Cardiac muscle cell (in vitro differentiated cells and primary cell): ENCODE results near the gene RNLS. TPM values are rescaled to one million over a fixed set of nuclear protein-coding genes. Genes with fewer than 3 reads are reported as not detected.
A peak's percentile ranks its signal among the peaks of the same experiment; 100 is the strongest.

ENCODE experiments used
- DNase-seq, 2 donors: peaks; one replicate each; pipeline versions ENCODE4 v3.0.0 to v3.0.0-alpha.2; 2010 to 2017; ENCODE audit warnings: low read depth in 1 of 2, low spot score in 1 of 2
- H3K27ac ChIP-seq: fragments of 200-600 bp; sonication (generic); 2 replicates; pipeline ENCODE4 v1.5.1; 2016
- H3K27me3 ChIP-seq: fragments of 200-600 bp; sonication (generic); 2 replicates; pipeline ENCODE4 v1.6.0; 2016; ENCODE audit warnings: control low read depth
- H3K36me3 ChIP-seq: fragments of 200-600 bp; sonication (generic); 2 replicates; pipeline ENCODE4 v1.5.1; 2016; ENCODE audit warnings: control low read depth
- H3K4me1 ChIP-seq: fragments of 200-600 bp; sonication (generic); 2 replicates; pipeline ENCODE4 v1.8.1; 2017; ENCODE audit warnings: low read depth, mild to moderate bottlenecking, mixed run types
- H3K4me3 ChIP-seq: fragments of 200-600 bp; sonication (generic); 2 replicates; pipeline ENCODE4 v1.5.1; 2016; ENCODE audit warnings: mild to moderate bottlenecking
- H3K9me3 ChIP-seq: fragments of 200-600 bp; sonication (generic); 2 replicates; pipeline ENCODE4 v1.5.1; 2017; ENCODE audit warnings: low read depth, mild to moderate bottlenecking, control low read depth
- polyA plus RNA-seq: library from polyadenylated mRNA; unstranded; fragments of >200 nt; fragmentation: Nextera tagmentation; extraction: Ambion mirVana; gene quantifications from 2 replicates; pipeline ENCODE4 v1.2.1, GENCODE V29; 2016
- total RNA-seq: library from RNA; depleted of rRNA; stranded (reverse); fragments of >200 nt; gene quantifications from 2 replicates; pipeline ENCODE4 v1.2.3, GENCODE V29; 2016
- TF ChIP-seq, protein P1 (sequence below): IDR thresholded peaks from 2 replicates; pipeline ENCODE4 v1.5.1; 2012; ENCODE audit warnings: low read depth, mild to moderate bottlenecking, low read length

Gene RNLS
- total and polyA plus RNA-seq, 2 experiments from 2014 or later = 6.9 to 13.9 TPM

DNA sequence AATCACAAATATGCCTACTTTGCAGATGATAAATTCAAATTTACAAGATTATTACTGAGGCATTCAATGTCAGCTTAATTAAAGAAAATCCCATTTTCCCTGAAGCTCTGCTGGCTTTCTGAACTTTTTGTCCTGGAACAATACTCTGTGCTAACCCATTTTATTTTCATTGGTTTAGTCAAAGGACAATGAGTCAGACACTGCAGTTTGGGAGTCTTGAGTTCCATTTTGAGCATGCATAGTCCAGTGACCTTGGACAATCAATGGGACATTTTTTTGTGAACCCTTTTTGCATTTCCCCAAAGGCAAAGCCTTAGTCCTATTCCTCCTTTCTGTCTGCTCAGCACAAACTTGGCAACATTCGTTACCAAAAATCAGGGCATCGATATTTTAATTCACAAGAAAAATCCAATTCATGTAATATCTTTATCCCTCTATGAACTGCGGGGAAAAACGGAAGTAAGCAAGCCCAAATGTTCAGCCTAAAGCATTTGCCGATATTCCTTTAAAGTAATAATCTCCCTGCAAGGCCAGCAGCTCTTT is 339.8 kb downstream of the RNLS start:
- Histone ChIP-seq H3K9me3 (no peaks in the 10 kb centered on the region), H3K4me3 (no peak overlapping the region), H3K36me3 (no peaks in the 10 kb centered on the region), H3K4me1 (peaks cover 12% of the 10 kb centered on the region), H3K27me3 (no peaks in the 10 kb centered on the region), H3K27ac (peak overlapping the region; percentile 62)
- DNase-seq = peak in 1 of 2 donors; percentile 27
- TF ChIP-seq, protein P1, sequence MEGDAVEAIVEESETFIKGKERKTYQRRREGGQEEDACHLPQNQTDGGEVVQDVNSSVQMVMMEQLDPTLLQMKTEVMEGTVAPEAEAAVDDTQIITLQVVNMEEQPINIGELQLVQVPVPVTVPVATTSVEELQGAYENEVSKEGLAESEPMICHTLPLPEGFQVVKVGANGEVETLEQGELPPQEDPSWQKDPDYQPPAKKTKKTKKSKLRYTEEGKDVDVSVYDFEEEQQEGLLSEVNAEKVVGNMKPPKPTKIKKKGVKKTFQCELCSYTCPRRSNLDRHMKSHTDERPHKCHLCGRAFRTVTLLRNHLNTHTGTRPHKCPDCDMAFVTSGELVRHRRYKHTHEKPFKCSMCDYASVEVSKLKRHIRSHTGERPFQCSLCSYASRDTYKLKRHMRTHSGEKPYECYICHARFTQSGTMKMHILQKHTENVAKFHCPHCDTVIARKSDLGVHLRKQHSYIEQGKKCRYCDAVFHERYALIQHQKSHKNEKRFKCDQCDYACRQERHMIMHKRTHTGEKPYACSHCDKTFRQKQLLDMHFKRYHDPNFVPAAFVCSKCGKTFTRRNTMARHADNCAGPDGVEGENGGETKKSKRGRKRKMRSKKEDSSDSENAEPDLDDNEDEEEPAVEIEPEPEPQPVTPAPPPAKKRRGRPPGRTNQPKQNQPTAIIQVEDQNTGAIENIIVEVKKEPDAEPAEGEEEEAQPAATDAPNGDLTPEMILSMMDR = no peak

DNA sequence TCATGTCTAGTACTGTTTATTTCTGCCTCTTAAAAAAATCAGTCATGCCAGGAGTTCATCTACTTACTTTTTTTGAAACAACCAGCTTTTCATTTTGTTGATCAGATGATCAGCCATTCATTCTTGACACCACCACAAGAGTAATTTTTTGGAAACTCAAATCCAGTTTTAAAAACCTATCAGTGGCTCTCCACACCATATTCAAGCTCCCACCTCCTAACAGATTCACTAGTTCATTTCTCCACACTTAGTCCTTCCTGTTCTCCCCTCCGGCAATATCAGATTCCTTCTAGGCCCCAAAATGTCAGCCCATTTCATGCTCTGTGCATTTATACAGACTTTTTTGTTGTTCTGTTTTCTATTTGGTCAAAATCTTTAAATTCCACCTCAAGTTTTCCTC is 341.6 kb downstream of the RNLS start:
- no peaks in the 10 kb centered on the region for H3K27me3 ChIP-seq
- TF ChIP-seq, protein P1 = no peak
- no peaks in the 10 kb centered on the region for H3K9me3 ChIP-seq
- no peak overlapping the region for H3K27ac ChIP-seq
- H3K4me1 ChIP-seq = peaks cover 12% of the 10 kb centered on the region
- no peak for DNase-seq
- no peak overlapping the region for H3K4me3 ChIP-seq
- no peaks in the 10 kb centered on the region for H3K36me3 ChIP-seq

DNA sequence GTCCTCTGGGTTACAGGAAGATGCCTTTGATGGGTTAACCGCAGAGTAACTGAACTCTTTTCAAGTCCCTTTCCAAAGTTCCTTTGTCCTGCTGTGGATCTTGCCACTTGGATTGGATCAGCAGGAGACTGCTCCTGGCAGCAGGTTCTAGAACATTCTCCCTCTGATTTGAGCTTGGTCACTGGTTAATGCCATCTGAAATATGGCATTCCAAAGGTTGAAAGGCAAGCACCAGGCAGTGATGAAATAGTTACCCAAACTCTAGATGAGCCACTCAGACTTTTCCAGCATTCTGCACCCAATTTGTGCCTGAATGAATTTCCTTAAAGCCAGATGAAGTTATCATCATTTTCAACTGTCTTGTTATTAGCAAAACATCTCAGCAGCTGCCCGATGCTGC is 343.9 kb downstream of the RNLS start:
- no peak for DNase-seq
- H3K36me3 ChIP-seq = no peaks in the 10 kb centered on the region
- TF ChIP-seq, protein P1 = no peak

DNA sequence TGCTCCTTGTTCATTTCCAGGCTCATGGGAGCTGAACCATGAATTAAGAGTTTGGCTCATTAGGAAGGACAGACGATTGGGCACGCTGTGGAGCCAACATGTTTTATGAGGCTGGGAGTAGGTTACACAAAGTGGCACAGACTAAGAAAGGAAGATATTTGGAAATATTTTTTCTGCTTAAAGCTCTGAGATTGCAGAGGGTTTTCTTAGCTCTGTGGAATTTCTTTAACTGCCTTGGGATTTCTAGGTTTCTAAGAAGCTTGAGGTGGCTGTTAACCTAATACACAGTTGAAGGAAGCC is 344.6 kb downstream of the RNLS start:
- Histone ChIP-seq H3K36me3 (no peaks in the 10 kb centered on the region), H3K27me3 (no peaks in the 10 kb centered on the region), H3K4me3 (no peak overlapping the region), H3K27ac (no peak overlapping the region), H3K4me1 (peaks cover 5% of the 10 kb centered on the region), H3K9me3 (no peaks in the 10 kb centered on the region)
- DNase-seq = no peak
- TF ChIP-seq, protein P1 = no peak

More for the DNA sequence above, 343.9 kb downstream of the RNLS start:
- Histone ChIP-seq H3K4me3 (no peak overlapping the region), H3K27ac (no peak overlapping the region), H3K27me3 (no peaks in the 10 kb centered on the region), H3K4me1 (peaks cover 12% of the 10 kb centered on the region), H3K9me3 (no peaks in the 10 kb centered on the region)

DNA sequence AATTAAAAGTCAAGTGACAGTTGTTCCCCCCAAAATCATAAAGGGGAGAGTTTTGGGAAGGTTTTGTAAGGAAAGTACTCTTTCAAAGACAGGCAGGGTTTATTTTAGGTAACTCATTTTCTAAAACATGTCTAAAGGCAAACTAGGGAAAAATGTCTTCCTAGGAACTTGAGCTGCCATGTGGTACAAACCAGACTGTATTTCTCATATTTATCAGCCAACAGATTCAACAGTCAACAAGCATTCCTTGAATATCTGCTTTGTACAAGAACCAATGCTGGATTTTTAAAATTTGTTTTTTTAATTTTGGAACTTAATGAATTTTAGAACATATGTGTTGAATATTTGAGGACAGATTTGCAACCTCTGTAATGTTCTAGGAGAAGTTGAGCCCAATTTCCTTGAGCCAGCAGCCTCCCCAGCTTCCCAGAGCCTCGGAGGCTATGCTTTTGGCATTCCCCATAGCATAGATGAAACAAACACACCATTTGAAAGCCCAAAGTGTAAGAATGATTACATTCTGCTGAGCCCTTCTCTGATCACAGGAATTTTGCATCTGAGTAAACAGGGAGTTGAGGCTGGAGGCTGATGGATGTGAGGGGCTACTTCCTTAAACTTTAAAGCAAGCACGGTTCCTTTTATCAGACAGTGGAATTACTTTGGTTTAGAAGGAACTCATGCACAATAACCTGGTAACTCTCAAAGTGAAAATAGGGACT is 345.1 kb downstream of the RNLS start:
- H3K27me3 ChIP-seq = no peaks in the 10 kb centered on the region
- H3K4me3 ChIP-seq = no peak overlapping the region
- peak in 1 of 2 donors; percentile 27 for DNase-seq
- no peaks in the 10 kb centered on the region for H3K36me3 ChIP-seq
- H3K9me3 ChIP-seq = no peaks in the 10 kb centered on the region
- H3K27ac ChIP-seq = no peak overlapping the region
- TF ChIP-seq, protein P1 = no peak
- peaks cover under 1% of the 10 kb centered on the region for H3K4me1 ChIP-seq
